ENCODE data around the gene UGT1A9. TPM values are rescaled to one million over a fixed set of nuclear protein-coding genes. Genes with fewer than 3 reads are reported as not detected.

Gene UGT1A9
- total RNA-seq, 4 donors from 2014 or later = not detected

Other genes with a start within 250 kb of the UGT1A9 start
- 100 to 1,000 TPM in 1 of 4 donors, 10 to 100 TPM in 3; 16.2 to 125 (median 40.1) TPM for gene USP40, start 105.1 kb upstream of the UGT1A9 start, total RNA-seq
- gene UGT1A8, start 54.3 kb upstream of the UGT1A9 start, total RNA-seq = under 1 TPM in 1 of 4 donors, not detected in 3; 0.47 TPM
- gene UGT1A10, start 35.5 kb upstream of the UGT1A9 start, total RNA-seq = not detected
- gene UGT1A7, start 10.0 kb downstream of the UGT1A9 start, total RNA-seq = 1 to 10 TPM; 1.3 to 8.0 (median 2.2) TPM
- gene UGT1A6, start 21.0 kb downstream of the UGT1A9 start, total RNA-seq = 10 to 100 TPM in 3 of 4 donors, 1 to 10 TPM in 1; 7.4 to 26.3 (median 19.5) TPM
- 1 to 10 TPM in 2 of 4 donors, under 1 TPM in 2; 0.56 to 3.2 (median 1.2) TPM for gene UGT1A5, start 41.0 kb downstream of the UGT1A9 start, total RNA-seq
- gene UGT1A4, start 46.8 kb downstream of the UGT1A9 start, total RNA-seq = 1 to 10 TPM in 3 of 4 donors, not detected in 1; 1.8 to 2.6 (median 2.3) TPM
- 1 to 10 TPM in 1 of 4 donors, under 1 TPM in 1, not detected in 2; 0.98 to 3.0 TPM for gene UGT1A3, start 57.1 kb downstream of the UGT1A9 start, total RNA-seq
- 1 to 10 TPM in 1 of 4 donors, under 1 TPM in 2, not detected in 1; 0.24 to 1.5 (median 0.72) TPM for gene UGT1A1, start 88.4 kb downstream of the UGT1A9 start, total RNA-seq
- gene MROH2A, start 106.4 kb downstream of the UGT1A9 start, total RNA-seq = not detected
- gene HJURP, start 182.6 kb downstream of the UGT1A9 start, total RNA-seq = 1 to 10 TPM; 1.7 to 7.1 (median 3.9) TPM
- under 1 TPM in 2 of 4 donors, not detected in 2; 0.34 to 0.72 TPM for gene TRPM8, start 245.5 kb downstream of the UGT1A9 start, total RNA-seq